Measurements from ENCODE around the gene PDCL2. TPM values are rescaled to one million over a fixed set of nuclear protein-coding genes. Genes with fewer than 3 reads are reported as not detected.

The PDCL2 gene
- total and polyA plus RNA-seq, 10 of the 15 experiments (the other 5 are each of a cell fraction or from before 2014, with no cell fraction given), result not detected

- Histone ChIP-seq H3K9me3 (replicated peaks; ENCODE audit: control insufficient read depth, insufficient read depth, low read length) (peaks cover 2% of the 10 kb centered on the region; the same call in 2 of the 3 replicates), H3K79me2 (ENCODE audit: control insufficient read depth, insufficient read depth, low read length) (peaks cover 19% of the 10 kb centered on the region), H3K27ac (ENCODE audit: control insufficient read depth, insufficient read depth) (no peak overlapping the region), H4K20me1 (ENCODE audit: control insufficient read depth, insufficient read depth) (no peaks in the 10 kb centered on the region), H2AFZ (ENCODE audit: control insufficient read depth, low read depth, low read length) (no peak overlapping the region), H3K4me2 (ENCODE audit: control insufficient read depth, insufficient read depth) (no peak overlapping the region), H3K4me3 (no peak overlapping the region), H3K4me1 (ENCODE audit: control insufficient read depth, insufficient read depth, low read length) (no peaks in the 10 kb centered on the region), H3K9ac (ENCODE audit: control insufficient read depth, insufficient read depth, low read length) (no peak overlapping the region), H3K27me3 (replicated peaks in 1 of 2; ENCODE audit: control insufficient read depth in 2 of 2, insufficient read depth in 2 of 2, low read length in 1 of 2) (no peaks in the 10 kb centered on the region), H3K36me3 (ENCODE audit: control insufficient read depth in 2 of 2, insufficient read depth in 2 of 2, low read length in 1 of 2) (no peaks in the 10 kb centered on the region)
- FAIRE-seq, result no peak
- no peak for ATAC-seq
- intact Hi-C loops (cut with micrococcal nuclease; ENCODE audit: unreplicated experiment) (no loop called here), in situ Hi-C loops (cut with MboI) (no loop called here)
- TF ChIP-seq PKNOX1 (IDR thresholded peaks at IDR 0.05) (no peak), MAX (IDR thresholded peaks at IDR 0.05; ENCODE audit: low read depth, low read length) (no peak), NFYA (IDR thresholded peaks at IDR 0.05; ENCODE audit: borderline replicate concordance, low read depth, low read length) (no peak), SMAD5 (IDR thresholded peaks at IDR 0.05; ENCODE audit: low read depth) (no peak), SP1 (IDR thresholded peaks at IDR 0.05; ENCODE audit: low read depth, low read length) (no peak), BHLHE40 (IDR thresholded peaks at IDR 0.05; ENCODE audit: borderline replicate concordance in 1 of 2, low read depth in 2 of 2, low read length in 1 of 2) (no peak)
- BruUV-seq (replicated peaks), result no TSS peak
- CTCF ChIA-PET, result interaction anchor here (2.7 kb wide), 1 partner anchor 129 kb away, joined by 8 read pairs; no protein-coding TSS in a partner anchor
- SMC1A ChIA-PET (ENCODE audit: uncharacterized antibody, unreplicated experiment), result interaction anchor here (0.8 to 1.0 kb wide), 2 partner anchors 15 to 20 kb away, joined by 3 to 4 read pairs; no protein-coding TSS in a partner anchor
- RAD21 ChIA-PET (ENCODE audit: unreplicated experiment), result no interaction called here
- DNase-seq (ENCODE audit: low read depth, low spot score), result no peak
- POLR2A ChIA-PET, result interaction anchor here (0.6 kb wide), 1 partner anchor 143 kb away, joined by 3 read pairs; the partner anchor contains the start of gene TMEM165
Measured at GRCh38 chr4:55538531-55538930, 53.5 kb downstream of the PDCL2 start.

- no peaks in the 10 kb centered on the region for H3K27me3 ChIP-seq (replicated peaks in 1 of 2; ENCODE audit: control insufficient read depth in 2 of 2, insufficient read depth in 2 of 2, low read length in 1 of 2)
- DNase-seq (ENCODE audit: low read depth, low spot score) (no peak), ATAC-seq (no peak), FAIRE-seq (no peak)
- H2AFZ ChIP-seq (ENCODE audit: control insufficient read depth, low read depth, low read length), result no peak overlapping the region
- peaks cover 7% of the 10 kb centered on the region for H3K79me2 ChIP-seq (ENCODE audit: control insufficient read depth, insufficient read depth, low read length)
- POLR2A ChIA-PET, result interaction anchor here (1.6 kb wide), 1 partner anchor 12 kb away, joined by 8 read pairs; no protein-coding TSS in a partner anchor
- no peaks in the 10 kb centered on the region for H3K4me1 ChIP-seq (ENCODE audit: control insufficient read depth, insufficient read depth, low read length)
- no peak overlapping the region for H3K9ac ChIP-seq (ENCODE audit: control insufficient read depth, insufficient read depth, low read length)
- in situ Hi-C loops (cut with MboI) (no loop called here), intact Hi-C loops (cut with micrococcal nuclease; ENCODE audit: unreplicated experiment) (no loop called here)
- H3K9me3 ChIP-seq (replicated peaks; ENCODE audit: control insufficient read depth, insufficient read depth, low read length), result peaks cover 5% of the 10 kb centered on the region; the same call in 2 of the 3 replicates
- H3K4me2 ChIP-seq (ENCODE audit: control insufficient read depth, insufficient read depth), result no peak overlapping the region
- no peak overlapping the region for H3K4me3 ChIP-seq
- TF ChIP-seq NFXL1 (IDR thresholded peaks at IDR 0.05; ENCODE audit: borderline replicate concordance), result no peak
- BruUV-seq (replicated peaks), result no TSS peak
- CTCF ChIA-PET, result interaction anchor here (0.5 kb wide), 1 partner anchor 550 kb away, joined by 3 read pairs; no protein-coding TSS in a partner anchor
- H4K20me1 ChIP-seq (ENCODE audit: control insufficient read depth, insufficient read depth), result no peaks in the 10 kb centered on the region
- H3K27ac ChIP-seq (ENCODE audit: control insufficient read depth, insufficient read depth), result no peak overlapping the region
- RAD21 ChIA-PET (ENCODE audit: unreplicated experiment), result no interaction called here
- SMC1A ChIA-PET (ENCODE audit: uncharacterized antibody, unreplicated experiment), result interaction anchor here (1.3 kb wide), 1 partner anchor 8 kb away, joined by 3 read pairs; no protein-coding TSS in a partner anchor
- H3K36me3 ChIP-seq (ENCODE audit: control insufficient read depth in 2 of 2, insufficient read depth in 2 of 2, low read length in 1 of 2), result no peaks in the 10 kb centered on the region
Measured at GRCh38 chr4:55534306-55534705, 57.7 kb downstream of the PDCL2 start.
